GM19397 (cell line): ENCODE results near the gene TNS1.

Experiments
- ATAC-seq: cut with Tn5 transposase; IDR thresholded peaks from one replicate; pipeline ENCODE4 v1.9.1; 2021; ENCODE audit warnings: mild to moderate bottlenecking, moderate library complexity; ENCODE audit not compliant: unreplicated experiment

The TNS1 gene

GRCh38 chr2:217755027-217755745, 247.6 kb downstream of the TNS1 start:
- no peak for ATAC-seq

GRCh38 chr2:217753460-217754200, 249.2 kb downstream of the TNS1 start:
- ATAC-seq: no peak

GRCh38 chr2:217752714-217753459, 249.9 kb downstream of the TNS1 start:
- ATAC-seq: no peak

GRCh38 chr2:217751952-217752351, 250.8 kb downstream of the TNS1 start:
- no peak for ATAC-seq

GRCh38 chr2:217751192-217751591, 251.6 kb downstream of the TNS1 start:
- ATAC-seq: no peak
